ENCODE measurements around the gene RPLP2.

Gene RPLP2

GRCh38 chr11:831961-832528, 22.3 kb downstream of the RPLP2 start:
- Histone ChIP-seq H3K27ac (ENCODE audit: low read length) (no peak overlapping the region), H3K36me3 (ENCODE audit: insufficient read depth, low read length) (peaks cover 4% of the 10 kb centered on the region), H2AFZ (ENCODE audit: low read depth, low read length) (no peak overlapping the region), H3K27me3 (ENCODE audit: insufficient read depth, low read length, poor library complexity) (peaks cover 41% of the 10 kb centered on the region), H4K20me1 (ENCODE audit: insufficient read depth, low read length) (peaks cover 17% of the 10 kb centered on the region), H3K9ac (ENCODE audit: low read depth, low read length) (peak overlapping the region; percentile 41), H3K4me3 (ENCODE audit: low read depth in 1 of 2, low read length in 2 of 2) (peak overlapping the region in 1 of 2 experiments; percentile 49; a peak in 2 of 4 replicates), H3K4me1 (ENCODE audit: insufficient read depth, low read length) (peaks cover 22% of the 10 kb centered on the region), H3K79me2 (ENCODE audit: insufficient read depth, low read length) (no peaks in the 10 kb centered on the region), H3K4me2 (ENCODE audit: insufficient read depth, low read length) (peak overlapping the region; percentile 59), H3K9me3 (ENCODE audit: insufficient read depth, low read length, severe bottlenecking) (no peaks in the 10 kb centered on the region)
- DNase-seq (no peak), ATAC-seq (ENCODE audit: insufficient read depth, low read depth) (no peak)
- no peak for TF ChIP-seq CTCF (IDR thresholded peaks at IDR 0.05; ENCODE audit: borderline replicate concordance, extremely low read depth, low read length, poor library complexity, severe bottlenecking)
- TF ChIP-seq EZH2 (IDR thresholded peaks at IDR 0.05; ENCODE audit: borderline replicate concordance, low read depth, low read length, severe bottlenecking) = no peak

GRCh38 chr11:832529-833113, 22.9 kb downstream of the RPLP2 start, which contains the start of gene CD151:
Gene CD151 (plus strand): TSS chr11:832952. CDS start chr11:836070, 3,118 bp downstream.
- Histone ChIP-seq H3K27ac (ENCODE audit: low read length) (no peak within 1 kb of the TSS), H3K9ac (ENCODE audit: low read depth, low read length) (peak within 1 kb of the TSS; percentile 53), H3K4me1 (ENCODE audit: insufficient read depth, low read length) (peaks cover 17% of the 10 kb centered on the region), H4K20me1 (ENCODE audit: insufficient read depth, low read length) (peaks cover 14% of the 10 kb centered on the region), H2AFZ (ENCODE audit: low read depth, low read length) (peak within 1 kb of the TSS; percentile 38; the same call in 1 of the 2 replicates), H3K36me3 (ENCODE audit: insufficient read depth, low read length) (peaks cover 10% of the 10 kb centered on the region), H3K4me2 (ENCODE audit: insufficient read depth, low read length) (peak within 1 kb of the TSS; percentile 60), H3K9me3 (ENCODE audit: insufficient read depth, low read length, severe bottlenecking) (no peaks in the 10 kb centered on the region), H3K27me3 (ENCODE audit: insufficient read depth, low read length, poor library complexity) (peaks cover 35% of the 10 kb centered on the region), H3K79me2 (ENCODE audit: insufficient read depth, low read length) (no peaks in the 10 kb centered on the region), H3K4me3 (ENCODE audit: low read depth in 1 of 2, low read length in 2 of 2) (peak within 1 kb of the TSS; percentile 11 to 51; a peak in 3 of 4 replicates)
- TF ChIP-seq CTCF (IDR thresholded peaks at IDR 0.05; ENCODE audit: borderline replicate concordance, extremely low read depth, low read length, poor library complexity, severe bottlenecking) = no peak
- no peak for TF ChIP-seq EZH2 (IDR thresholded peaks at IDR 0.05; ENCODE audit: borderline replicate concordance, low read depth, low read length, severe bottlenecking)
- DNase-seq (no peak), ATAC-seq (ENCODE audit: insufficient read depth, low read depth) (peak; percentile 68)

- Histone ChIP-seq H2AFZ (ENCODE audit: low read depth, low read length) (no peak overlapping the region), H3K4me1 (ENCODE audit: insufficient read depth, low read length) (peaks cover 15% of the 10 kb centered on the region), H3K4me2 (ENCODE audit: insufficient read depth, low read length) (peak overlapping the region; percentile 60), H3K4me3 (ENCODE audit: low read depth in 1 of 2, low read length in 2 of 2) (peak overlapping the region; percentile 11 to 51; a peak in 3 of 4 replicates), H3K9me3 (ENCODE audit: insufficient read depth, low read length, severe bottlenecking) (no peaks in the 10 kb centered on the region), H3K79me2 (ENCODE audit: insufficient read depth, low read length) (no peaks in the 10 kb centered on the region), H4K20me1 (ENCODE audit: insufficient read depth, low read length) (peaks cover 10% of the 10 kb centered on the region), H3K27ac (ENCODE audit: low read length) (no peak overlapping the region), H3K27me3 (ENCODE audit: insufficient read depth, low read length, poor library complexity) (peaks cover 29% of the 10 kb centered on the region), H3K36me3 (ENCODE audit: insufficient read depth, low read length) (peaks cover 16% of the 10 kb centered on the region), H3K9ac (ENCODE audit: low read depth, low read length) (peak overlapping the region; percentile 53; the same call in 1 of the 2 replicates)
- TF ChIP-seq CTCF (IDR thresholded peaks at IDR 0.05; ENCODE audit: borderline replicate concordance, extremely low read depth, low read length, poor library complexity, severe bottlenecking) (no peak), EZH2 (IDR thresholded peaks at IDR 0.05; ENCODE audit: borderline replicate concordance, low read depth, low read length, severe bottlenecking) (no peak)
- DNase-seq = no peak
- no peak for ATAC-seq (ENCODE audit: insufficient read depth, low read depth)
These were observed 23.5 kb downstream of the RPLP2 start for GRCh38 chr11:833114-833791.

All from DND-41 (cell line).